ENCODE data around the gene CBX5. TPM values are rescaled to one million over a fixed set of nuclear protein-coding genes. Genes with fewer than 3 reads are reported as not detected.

The CBX5 gene
- total and polyA plus RNA-seq, 2 of the 8 experiments (the other 6 are each of a cell fraction or from before 2014, with no cell fraction given): 62.4 to 231 TPM

DNA sequence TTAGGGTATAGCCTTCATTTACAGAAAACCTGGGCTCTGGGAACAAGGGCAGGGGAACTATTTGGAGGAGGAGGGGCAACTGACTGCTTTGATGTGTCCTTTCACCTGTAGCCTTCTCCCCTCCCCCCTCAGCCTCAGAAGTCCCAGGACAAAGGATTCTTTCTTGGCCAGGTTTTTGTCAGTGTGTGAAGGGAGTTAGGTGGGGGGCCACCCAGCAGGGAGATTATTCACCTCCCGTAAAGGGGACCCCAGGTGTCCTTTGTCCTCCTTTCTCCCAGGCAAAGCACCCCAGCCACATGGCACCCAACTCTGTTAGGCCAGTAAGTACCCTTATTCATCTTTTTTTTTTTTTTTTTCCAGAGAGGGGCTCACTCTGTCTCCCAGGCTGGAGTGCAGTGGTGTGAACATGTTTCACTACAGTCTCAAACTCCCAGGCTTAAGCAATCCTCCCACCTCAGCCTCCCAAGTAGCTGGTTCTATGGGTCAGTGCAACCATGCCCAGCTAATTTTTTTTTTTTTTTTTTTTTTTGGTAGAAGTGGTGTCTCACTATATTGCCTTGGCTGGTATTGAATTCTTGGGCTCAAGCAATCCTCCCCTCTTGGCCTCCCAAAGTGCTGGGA is 21.6 kb upstream of the CBX5 start (continued):
- TF ChIP-seq SP1 (IDR thresholded peaks at IDR 0.05; ENCODE audit: low read depth, low read length) (0 out of 2 replicates have a peak, but pooled peaks have one; percentile 61), SIN3A (conservative IDR thresholded peaks at IDR 0.05 in 1 of 2, IDR thresholded peaks at IDR 0.05 in 1 of 2; ENCODE audit: low read depth in 1 of 2, low read length in 2 of 2) (0 out of 4 replicates have a peak, but pooled peaks of 1 of the 2 experiments have one; percentile 19), CTBP2 (IDR thresholded peaks at IDR 0.05; ENCODE audit: borderline replicate concordance, insufficient read depth, insufficient read length, low read length) (peak; percentile 30)
